ENCODE data around the gene DDRGK1.

- TF ChIP-seq CTCF (IDR thresholded peaks at IDR 0.05; ENCODE audit: insufficient read depth, low read length, poor library complexity, severe bottlenecking) (no peak), EZH2phosphoT487 (conservative IDR thresholded peaks at IDR 0.05; ENCODE audit: low read length) (no peak)
Measured at GRCh38 chr20:3167738-3168078, 36.8 kb downstream of the DDRGK1 start.

All from SU-DHL-6 (cell line).